ENCODE data around the gene OSBP. TPM values are rescaled to one million over a fixed set of nuclear protein-coding genes. Genes with fewer than 3 reads are reported as not detected.

Gene OSBP
- total and polyA plus RNA-seq, 10 donors, result 7.0 to 39.9 (median 34.5) TPM

DNA sequence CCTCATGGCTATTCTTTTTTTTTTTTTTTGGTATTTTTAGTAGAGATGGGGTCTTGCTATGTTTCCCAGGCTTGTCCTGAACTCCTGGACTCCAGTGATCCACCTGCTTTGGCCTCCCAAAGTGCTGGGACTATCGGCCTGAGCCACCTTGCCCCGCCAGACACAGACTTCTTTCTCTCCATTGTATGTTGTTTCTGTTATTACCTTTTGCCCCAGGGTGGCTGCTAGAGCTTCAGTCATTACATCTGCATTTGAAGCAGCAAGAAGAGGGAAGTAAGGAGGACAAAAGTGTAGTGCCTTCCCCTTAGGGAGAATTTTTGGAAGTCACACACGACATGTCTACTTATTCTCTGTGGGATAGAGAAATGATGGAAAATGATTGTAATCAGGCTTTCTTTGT lies 10.1 kb upstream of the OSBP start:
- H3K36me3 ChIP-seq, result peaks cover 0 to 15% (median 0%) of the 10 kb centered on the region in 6 donors
- WGBS, 5 donors, result 85 to 96% (median 90%) methylated on average over 3 of the region's 3 CpGs

DNA sequence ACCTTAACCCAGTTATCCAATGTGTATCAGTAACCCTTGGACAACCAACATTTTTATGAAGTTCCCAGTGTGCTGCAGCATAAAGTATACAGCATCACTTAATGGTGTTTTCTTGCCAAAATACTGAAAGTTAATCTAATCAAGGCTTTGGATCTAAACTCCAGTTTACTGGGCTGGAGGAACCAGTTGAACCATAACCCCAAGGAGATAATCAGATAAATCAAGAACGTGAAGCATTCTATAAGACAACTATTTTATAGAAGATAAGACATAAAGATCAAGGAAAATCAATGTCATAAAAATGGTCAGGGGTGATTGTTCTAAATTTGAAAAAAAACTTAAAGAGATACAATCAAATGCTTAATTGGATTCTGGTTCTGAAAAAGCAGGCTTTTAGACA lies 2.3 kb upstream of the OSBP start:
- no peak for DNase-seq
- Histone ChIP-seq H3K9me3 (no peaks in the 10 kb centered on the region), H3K27ac (no peak overlapping the region), H3K4me1 (peaks cover 18 to 32% (median 28%) of the 10 kb centered on the region in 6 donors), H3K4me3 (no peak overlapping the region), H3K36me3 (no peaks in the 10 kb centered on the region), H3K27me3 (replicated peaks in 1 of 7) (no peaks in the 10 kb centered on the region)
- intact Hi-C loops (cut with DNase I; ENCODE audit: low total_unique reads), result loop anchor here (10.0 kb wide), 2 partner anchors 47 to 53 kb away; partner anchors contain the start of gene PATL1
- TF ChIP-seq, protein P1, sequence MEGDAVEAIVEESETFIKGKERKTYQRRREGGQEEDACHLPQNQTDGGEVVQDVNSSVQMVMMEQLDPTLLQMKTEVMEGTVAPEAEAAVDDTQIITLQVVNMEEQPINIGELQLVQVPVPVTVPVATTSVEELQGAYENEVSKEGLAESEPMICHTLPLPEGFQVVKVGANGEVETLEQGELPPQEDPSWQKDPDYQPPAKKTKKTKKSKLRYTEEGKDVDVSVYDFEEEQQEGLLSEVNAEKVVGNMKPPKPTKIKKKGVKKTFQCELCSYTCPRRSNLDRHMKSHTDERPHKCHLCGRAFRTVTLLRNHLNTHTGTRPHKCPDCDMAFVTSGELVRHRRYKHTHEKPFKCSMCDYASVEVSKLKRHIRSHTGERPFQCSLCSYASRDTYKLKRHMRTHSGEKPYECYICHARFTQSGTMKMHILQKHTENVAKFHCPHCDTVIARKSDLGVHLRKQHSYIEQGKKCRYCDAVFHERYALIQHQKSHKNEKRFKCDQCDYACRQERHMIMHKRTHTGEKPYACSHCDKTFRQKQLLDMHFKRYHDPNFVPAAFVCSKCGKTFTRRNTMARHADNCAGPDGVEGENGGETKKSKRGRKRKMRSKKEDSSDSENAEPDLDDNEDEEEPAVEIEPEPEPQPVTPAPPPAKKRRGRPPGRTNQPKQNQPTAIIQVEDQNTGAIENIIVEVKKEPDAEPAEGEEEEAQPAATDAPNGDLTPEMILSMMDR (IDR thresholded peaks at IDR 0.05 in 8 of 11, conservative IDR thresholded peaks at IDR 0.05 in 3 of 11), result no peak
- no peak for TF ChIP-seq POLR2AphosphoS5 (IDR thresholded peaks at IDR 0.05)
- TF ChIP-seq POLR2A (IDR thresholded peaks at IDR 0.05), result no peak
- WGBS, 5 donors, result 80 to 91% (median 90%) methylated on average over 1 of the region's 1 CpG

More for the DNA sequence above, 10.1 kb upstream of the OSBP start:
- intact Hi-C loops (cut with DNase I; ENCODE audit: low total_unique reads), result no loop called here
- H3K27me3 ChIP-seq (replicated peaks in 1 of 7), result no peaks in the 10 kb centered on the region
- no peak for DNase-seq
- H3K27ac ChIP-seq, result no peak overlapping the region
- no peaks in the 10 kb centered on the region for H3K4me1 ChIP-seq
- TF ChIP-seq POLR2A (IDR thresholded peaks at IDR 0.05), result no peak
- no peak for TF ChIP-seq POLR2AphosphoS5 (IDR thresholded peaks at IDR 0.05)
- TF ChIP-seq, protein P1 (IDR thresholded peaks at IDR 0.05 in 8 of 11, conservative IDR thresholded peaks at IDR 0.05 in 3 of 11), result no peak
- H3K9me3 ChIP-seq, result no peaks in the 10 kb centered on the region
- H3K4me3 ChIP-seq, result no peak overlapping the region

DNA sequence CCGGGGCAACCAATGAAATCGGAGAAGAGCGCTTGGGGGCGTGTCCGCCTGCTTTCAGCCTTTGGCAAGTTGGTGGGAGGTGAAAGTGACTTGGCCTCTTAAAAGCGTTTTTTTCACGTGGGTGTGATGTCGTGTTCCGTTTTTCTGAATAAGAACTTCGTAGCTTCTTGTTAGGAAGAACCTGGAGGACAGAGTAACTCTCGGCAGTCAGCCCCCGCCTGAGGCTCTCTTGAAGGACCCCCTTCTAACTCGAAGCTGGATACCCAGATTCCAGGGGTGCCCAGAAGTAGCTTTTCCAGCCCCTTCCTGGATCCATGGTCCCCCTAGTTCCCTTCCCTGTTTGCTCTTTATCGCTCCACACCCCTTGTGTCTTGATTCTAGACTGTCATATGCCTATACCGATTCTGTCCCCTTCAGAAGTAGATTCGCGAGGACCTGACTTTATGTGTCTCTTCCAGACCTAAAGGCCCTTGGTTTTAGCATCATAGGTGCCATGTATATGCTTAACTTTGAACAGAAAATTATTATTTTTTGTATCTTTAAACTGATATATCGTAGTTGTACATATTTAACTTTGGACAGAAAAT lies 915 bp upstream of the OSBP start:
- intact Hi-C loops (cut with DNase I; ENCODE audit: low total_unique reads), result loop anchor here (10.0 kb wide), 2 partner anchors 48 to 52 kb away; partner anchors contain the start of gene PATL1
- peak overlapping the region in 7 of 8 donors; percentile 28 to 90 (median 64) for H3K4me3 ChIP-seq
- H3K36me3 ChIP-seq, result peaks cover 0 to 10% (median 0%) of the 10 kb centered on the region in 6 donors
- DNase-seq, result peak; percentile 98
- H3K9me3 ChIP-seq, result no peaks in the 10 kb centered on the region
- H3K27ac ChIP-seq, result peak overlapping the region; percentile 78 to 99 (median 96)
- H3K4me1 ChIP-seq, result peaks cover 32 to 46% (median 42%) of the 10 kb centered on the region in 6 donors
- 14 to 17% (median 16%) methylated on average over 18 of the region's 18 CpGs for WGBS, 5 donors
- TF ChIP-seq POLR2AphosphoS5 (IDR thresholded peaks at IDR 0.05), result peak in 2 of 3 donors; percentile 50 to 72
- TF ChIP-seq, protein P1 (IDR thresholded peaks at IDR 0.05 in 8 of 11, conservative IDR thresholded peaks at IDR 0.05 in 3 of 11), result no peak
- no peak for TF ChIP-seq POLR2A (IDR thresholded peaks at IDR 0.05)
- H3K27me3 ChIP-seq (replicated peaks in 1 of 7), result no peaks in the 10 kb centered on the region

DNA sequence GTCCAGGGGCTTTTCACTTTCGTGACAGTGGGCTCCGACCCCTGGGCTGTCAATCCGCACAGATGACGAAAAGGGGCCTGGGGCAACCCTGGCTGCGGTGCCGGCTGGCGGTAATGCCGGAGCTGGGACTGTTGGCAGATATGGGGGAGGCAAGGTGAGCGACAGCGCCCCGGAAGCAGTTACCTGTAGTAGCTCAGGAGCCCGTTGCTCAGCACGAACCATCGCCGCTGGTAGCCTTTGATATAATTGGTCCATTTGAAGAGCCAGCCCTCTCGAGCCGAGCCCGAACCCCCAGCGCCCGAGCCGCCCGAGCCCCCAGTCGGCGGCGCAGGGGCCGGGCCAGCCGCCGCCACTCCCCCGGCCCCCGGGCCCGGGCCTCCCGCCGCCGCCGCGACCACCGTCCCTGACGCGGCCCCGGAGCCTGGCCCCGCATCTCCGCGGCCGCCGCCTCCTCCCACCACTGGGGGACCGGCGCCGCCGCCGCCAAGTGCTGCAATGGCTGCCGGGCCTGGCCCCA lies 396 bp downstream of the OSBP start:
- H3K27ac ChIP-seq, result peak overlapping the region; percentile 61 to 99 (median 96)
- DNase-seq, result peak; percentile 92
- H3K4me3 ChIP-seq, result peak overlapping the region; percentile 64 to 90 (median 70)
- 0 to 1% (median 1%) methylated on average over 11 to 51 of the region's 51 CpGs for WGBS, 5 donors
- intact Hi-C loops (cut with DNase I; ENCODE audit: low total_unique reads), result loop anchor here (10.0 kb wide), 2 partner anchors 50 kb away; partner anchors contain the start of gene PATL1
- peaks cover 0 to 15% (median 6%) of the 10 kb centered on the region in 6 donors for H3K36me3 ChIP-seq
- TF ChIP-seq POLR2A (IDR thresholded peaks at IDR 0.05) (no peak), POLR2AphosphoS5 (IDR thresholded peaks at IDR 0.05) (no peak)
- no peaks in the 10 kb centered on the region for H3K27me3 ChIP-seq (replicated peaks in 1 of 7)
- no peaks in the 10 kb centered on the region for H3K9me3 ChIP-seq
- H3K4me1 ChIP-seq, result peaks cover 33 to 56% (median 46%) of the 10 kb centered on the region in 6 donors

All from spleen (tissue), 11 donors.